ENCODE results near the gene RCVRN. TPM values are rescaled to one million over a fixed set of nuclear protein-coding genes. Genes with fewer than 3 reads are reported as not detected.

Gene RCVRN
- total and polyA plus RNA-seq, 9 of the 15 experiments (the other 6 are each of a cell fraction or from before 2014, with no cell fraction given), result not detected

DNA sequence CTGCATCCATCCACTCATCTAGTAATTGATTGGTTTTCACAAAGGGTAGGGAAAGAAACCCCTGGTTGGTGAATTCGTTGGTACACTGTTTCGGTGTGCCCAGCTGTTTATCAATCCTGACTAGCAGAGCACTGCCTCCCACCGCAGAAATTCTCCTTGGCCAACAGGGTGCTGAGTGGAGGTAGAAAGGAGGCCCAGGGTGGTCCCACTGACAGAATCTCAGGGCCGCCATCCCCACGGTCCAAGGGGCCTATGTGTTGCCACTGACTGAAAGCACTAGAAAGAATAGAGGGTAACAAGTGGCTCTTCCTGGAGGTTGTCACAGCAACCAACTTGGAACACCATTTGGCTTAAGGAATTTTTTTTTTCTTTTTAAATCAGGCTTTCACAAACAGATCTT, 8.4 kb upstream of the RCVRN start (continued):
- TF ChIP-seq, protein P1, sequence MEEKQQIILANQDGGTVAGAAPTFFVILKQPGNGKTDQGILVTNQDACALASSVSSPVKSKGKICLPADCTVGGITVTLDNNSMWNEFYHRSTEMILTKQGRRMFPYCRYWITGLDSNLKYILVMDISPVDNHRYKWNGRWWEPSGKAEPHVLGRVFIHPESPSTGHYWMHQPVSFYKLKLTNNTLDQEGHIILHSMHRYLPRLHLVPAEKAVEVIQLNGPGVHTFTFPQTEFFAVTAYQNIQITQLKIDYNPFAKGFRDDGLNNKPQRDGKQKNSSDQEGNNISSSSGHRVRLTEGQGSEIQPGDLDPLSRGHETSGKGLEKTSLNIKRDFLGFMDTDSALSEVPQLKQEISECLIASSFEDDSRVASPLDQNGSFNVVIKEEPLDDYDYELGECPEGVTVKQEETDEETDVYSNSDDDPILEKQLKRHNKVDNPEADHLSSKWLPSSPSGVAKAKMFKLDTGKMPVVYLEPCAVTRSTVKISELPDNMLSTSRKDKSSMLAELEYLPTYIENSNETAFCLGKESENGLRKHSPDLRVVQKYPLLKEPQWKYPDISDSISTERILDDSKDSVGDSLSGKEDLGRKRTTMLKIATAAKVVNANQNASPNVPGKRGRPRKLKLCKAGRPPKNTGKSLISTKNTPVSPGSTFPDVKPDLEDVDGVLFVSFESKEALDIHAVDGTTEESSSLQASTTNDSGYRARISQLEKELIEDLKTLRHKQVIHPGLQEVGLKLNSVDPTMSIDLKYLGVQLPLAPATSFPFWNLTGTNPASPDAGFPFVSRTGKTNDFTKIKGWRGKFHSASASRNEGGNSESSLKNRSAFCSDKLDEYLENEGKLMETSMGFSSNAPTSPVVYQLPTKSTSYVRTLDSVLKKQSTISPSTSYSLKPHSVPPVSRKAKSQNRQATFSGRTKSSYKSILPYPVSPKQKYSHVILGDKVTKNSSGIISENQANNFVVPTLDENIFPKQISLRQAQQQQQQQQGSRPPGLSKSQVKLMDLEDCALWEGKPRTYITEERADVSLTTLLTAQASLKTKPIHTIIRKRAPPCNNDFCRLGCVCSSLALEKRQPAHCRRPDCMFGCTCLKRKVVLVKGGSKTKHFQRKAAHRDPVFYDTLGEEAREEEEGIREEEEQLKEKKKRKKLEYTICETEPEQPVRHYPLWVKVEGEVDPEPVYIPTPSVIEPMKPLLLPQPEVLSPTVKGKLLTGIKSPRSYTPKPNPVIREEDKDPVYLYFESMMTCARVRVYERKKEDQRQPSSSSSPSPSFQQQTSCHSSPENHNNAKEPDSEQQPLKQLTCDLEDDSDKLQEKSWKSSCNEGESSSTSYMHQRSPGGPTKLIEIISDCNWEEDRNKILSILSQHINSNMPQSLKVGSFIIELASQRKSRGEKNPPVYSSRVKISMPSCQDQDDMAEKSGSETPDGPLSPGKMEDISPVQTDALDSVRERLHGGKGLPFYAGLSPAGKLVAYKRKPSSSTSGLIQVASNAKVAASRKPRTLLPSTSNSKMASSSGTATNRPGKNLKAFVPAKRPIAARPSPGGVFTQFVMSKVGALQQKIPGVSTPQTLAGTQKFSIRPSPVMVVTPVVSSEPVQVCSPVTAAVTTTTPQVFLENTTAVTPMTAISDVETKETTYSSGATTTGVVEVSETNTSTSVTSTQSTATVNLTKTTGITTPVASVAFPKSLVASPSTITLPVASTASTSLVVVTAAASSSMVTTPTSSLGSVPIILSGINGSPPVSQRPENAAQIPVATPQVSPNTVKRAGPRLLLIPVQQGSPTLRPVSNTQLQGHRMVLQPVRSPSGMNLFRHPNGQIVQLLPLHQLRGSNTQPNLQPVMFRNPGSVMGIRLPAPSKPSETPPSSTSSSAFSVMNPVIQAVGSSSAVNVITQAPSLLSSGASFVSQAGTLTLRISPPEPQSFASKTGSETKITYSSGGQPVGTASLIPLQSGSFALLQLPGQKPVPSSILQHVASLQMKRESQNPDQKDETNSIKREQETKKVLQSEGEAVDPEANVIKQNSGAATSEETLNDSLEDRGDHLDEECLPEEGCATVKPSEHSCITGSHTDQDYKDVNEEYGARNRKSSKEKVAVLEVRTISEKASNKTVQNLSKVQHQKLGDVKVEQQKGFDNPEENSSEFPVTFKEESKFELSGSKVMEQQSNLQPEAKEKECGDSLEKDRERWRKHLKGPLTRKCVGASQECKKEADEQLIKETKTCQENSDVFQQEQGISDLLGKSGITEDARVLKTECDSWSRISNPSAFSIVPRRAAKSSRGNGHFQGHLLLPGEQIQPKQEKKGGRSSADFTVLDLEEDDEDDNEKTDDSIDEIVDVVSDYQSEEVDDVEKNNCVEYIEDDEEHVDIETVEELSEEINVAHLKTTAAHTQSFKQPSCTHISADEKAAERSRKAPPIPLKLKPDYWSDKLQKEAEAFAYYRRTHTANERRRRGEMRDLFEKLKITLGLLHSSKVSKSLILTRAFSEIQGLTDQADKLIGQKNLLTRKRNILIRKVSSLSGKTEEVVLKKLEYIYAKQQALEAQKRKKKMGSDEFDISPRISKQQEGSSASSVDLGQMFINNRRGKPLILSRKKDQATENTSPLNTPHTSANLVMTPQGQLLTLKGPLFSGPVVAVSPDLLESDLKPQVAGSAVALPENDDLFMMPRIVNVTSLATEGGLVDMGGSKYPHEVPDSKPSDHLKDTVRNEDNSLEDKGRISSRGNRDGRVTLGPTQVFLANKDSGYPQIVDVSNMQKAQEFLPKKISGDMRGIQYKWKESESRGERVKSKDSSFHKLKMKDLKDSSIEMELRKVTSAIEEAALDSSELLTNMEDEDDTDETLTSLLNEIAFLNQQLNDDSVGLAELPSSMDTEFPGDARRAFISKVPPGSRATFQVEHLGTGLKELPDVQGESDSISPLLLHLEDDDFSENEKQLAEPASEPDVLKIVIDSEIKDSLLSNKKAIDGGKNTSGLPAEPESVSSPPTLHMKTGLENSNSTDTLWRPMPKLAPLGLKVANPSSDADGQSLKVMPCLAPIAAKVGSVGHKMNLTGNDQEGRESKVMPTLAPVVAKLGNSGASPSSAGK (IDR thresholded peaks at IDR 0.05), result no peak
- TF ChIP-seq POLR3G (IDR thresholded peaks at IDR 0.05; ENCODE audit: extremely low read depth, insufficient read length, insufficient replicate concordance), result no peak
- TF ChIP-seq, protein P2, sequence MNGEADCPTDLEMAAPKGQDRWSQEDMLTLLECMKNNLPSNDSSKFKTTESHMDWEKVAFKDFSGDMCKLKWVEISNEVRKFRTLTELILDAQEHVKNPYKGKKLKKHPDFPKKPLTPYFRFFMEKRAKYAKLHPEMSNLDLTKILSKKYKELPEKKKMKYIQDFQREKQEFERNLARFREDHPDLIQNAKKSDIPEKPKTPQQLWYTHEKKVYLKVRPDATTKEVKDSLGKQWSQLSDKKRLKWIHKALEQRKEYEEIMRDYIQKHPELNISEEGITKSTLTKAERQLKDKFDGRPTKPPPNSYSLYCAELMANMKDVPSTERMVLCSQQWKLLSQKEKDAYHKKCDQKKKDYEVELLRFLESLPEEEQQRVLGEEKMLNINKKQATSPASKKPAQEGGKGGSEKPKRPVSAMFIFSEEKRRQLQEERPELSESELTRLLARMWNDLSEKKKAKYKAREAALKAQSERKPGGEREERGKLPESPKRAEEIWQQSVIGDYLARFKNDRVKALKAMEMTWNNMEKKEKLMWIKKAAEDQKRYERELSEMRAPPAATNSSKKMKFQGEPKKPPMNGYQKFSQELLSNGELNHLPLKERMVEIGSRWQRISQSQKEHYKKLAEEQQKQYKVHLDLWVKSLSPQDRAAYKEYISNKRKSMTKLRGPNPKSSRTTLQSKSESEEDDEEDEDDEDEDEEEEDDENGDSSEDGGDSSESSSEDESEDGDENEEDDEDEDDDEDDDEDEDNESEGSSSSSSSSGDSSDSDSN (IDR thresholded peaks at IDR 0.05; ENCODE audit: borderline replicate concordance in 1 of 2, low read depth in 2 of 2, low read length in 2 of 2), result no peak
- TF ChIP-seq, protein P3, sequence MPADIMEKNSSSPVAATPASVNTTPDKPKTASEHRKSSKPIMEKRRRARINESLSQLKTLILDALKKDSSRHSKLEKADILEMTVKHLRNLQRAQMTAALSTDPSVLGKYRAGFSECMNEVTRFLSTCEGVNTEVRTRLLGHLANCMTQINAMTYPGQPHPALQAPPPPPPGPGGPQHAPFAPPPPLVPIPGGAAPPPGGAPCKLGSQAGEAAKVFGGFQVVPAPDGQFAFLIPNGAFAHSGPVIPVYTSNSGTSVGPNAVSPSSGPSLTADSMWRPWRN (IDR thresholded peaks at IDR 0.05; ENCODE audit: low read depth), result no peak
- TF ChIP-seq, protein P4, sequence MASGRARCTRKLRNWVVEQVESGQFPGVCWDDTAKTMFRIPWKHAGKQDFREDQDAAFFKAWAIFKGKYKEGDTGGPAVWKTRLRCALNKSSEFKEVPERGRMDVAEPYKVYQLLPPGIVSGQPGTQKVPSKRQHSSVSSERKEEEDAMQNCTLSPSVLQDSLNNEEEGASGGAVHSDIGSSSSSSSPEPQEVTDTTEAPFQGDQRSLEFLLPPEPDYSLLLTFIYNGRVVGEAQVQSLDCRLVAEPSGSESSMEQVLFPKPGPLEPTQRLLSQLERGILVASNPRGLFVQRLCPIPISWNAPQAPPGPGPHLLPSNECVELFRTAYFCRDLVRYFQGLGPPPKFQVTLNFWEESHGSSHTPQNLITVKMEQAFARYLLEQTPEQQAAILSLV (tag; IDR thresholded peaks at IDR 0.05), result no peak

Data from K562 (cell line).